ENCODE data around the gene PRB3.

Gene PRB3

GRCh38 chr12:11240348-11240930, 29.1 kb downstream of the PRB3 start:
- DNase-seq (ENCODE audit: extremely low read depth, low read depth), result no peak
- H3K4me3 ChIP-seq (replicated peaks; ENCODE audit: low read depth, low read length), result no peak overlapping the region
- TF ChIP-seq CTCF (IDR thresholded peaks at IDR 0.05; ENCODE audit: low read depth, low read length, missing control alignments), result no peak

GRCh38 chr12:11238275-11238674, 31.2 kb downstream of the PRB3 start:
- no peak overlapping the region for H3K4me3 ChIP-seq (replicated peaks; ENCODE audit: low read depth, low read length)
- no peak for TF ChIP-seq CTCF (IDR thresholded peaks at IDR 0.05; ENCODE audit: low read depth, low read length, missing control alignments)
- DNase-seq (ENCODE audit: extremely low read depth, low read depth), result no peak

GRCh38 chr12:11233532-11233931, 36.0 kb downstream of the PRB3 start:
- DNase-seq (ENCODE audit: extremely low read depth, low read depth), result no peak
- H3K4me3 ChIP-seq (replicated peaks; ENCODE audit: low read depth, low read length), result no peak overlapping the region
- no peak for TF ChIP-seq CTCF (IDR thresholded peaks at IDR 0.05; ENCODE audit: low read depth, low read length, missing control alignments)

GRCh38 chr12:11228296-11228879, 41.1 kb downstream of the PRB3 start:
- H3K4me3 ChIP-seq (replicated peaks; ENCODE audit: low read depth, low read length), result no peak overlapping the region

GRCh38 chr12:11227373-11227772, 42.1 kb downstream of the PRB3 start:
- TF ChIP-seq CTCF (IDR thresholded peaks at IDR 0.05; ENCODE audit: low read depth, low read length, missing control alignments), result no peak
- no peak for DNase-seq (ENCODE audit: extremely low read depth, low read depth)
- H3K4me3 ChIP-seq (replicated peaks; ENCODE audit: low read depth, low read length), result no peak overlapping the region

More at GRCh38 chr12:11228296-11228879, 41.1 kb downstream of the PRB3 start:
- TF ChIP-seq CTCF (IDR thresholded peaks at IDR 0.05; ENCODE audit: low read depth, low read length, missing control alignments), result peak; percentile 79
- DNase-seq (ENCODE audit: extremely low read depth, low read depth), result peak; percentile 11
